Stimulated activated CD4-positive, alpha-beta T cell treated with anti-CD3 and anti-CD28 coated beads, Interleukin-1b, Interleukin-23, amount 100 ng/mL, for 4 hours (primary cell): ENCODE measurements around the gene DAPK2.

Experiments used
- DNase-seq, 2 donors: peaks; one replicate each; pipeline ENCODE4 v3.0.0-alpha.2; 2020; ENCODE audit warnings: low read depth in 2 of 2

The DAPK2 gene

DNA sequence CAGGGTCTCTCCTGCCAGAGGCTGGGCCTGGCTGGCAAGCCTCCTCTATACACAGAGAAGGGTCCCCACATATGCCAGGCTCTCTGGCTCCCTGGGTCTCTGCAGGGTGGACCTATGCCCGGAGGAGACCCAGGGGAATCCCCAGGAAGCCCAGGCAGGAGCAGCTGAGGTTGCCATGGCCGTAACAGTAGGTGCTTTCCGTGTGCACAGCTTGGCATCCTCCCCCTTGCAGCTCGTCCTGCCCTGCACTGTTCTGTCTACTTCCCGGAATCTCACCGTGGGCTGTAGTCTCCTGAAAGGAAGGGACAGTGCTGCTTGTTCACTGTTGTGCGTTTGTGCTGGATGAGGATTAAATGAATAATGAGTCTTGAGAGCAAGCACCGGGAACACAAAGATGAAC, 47.8 kb downstream of the DAPK2 start:
- DNase-seq: no peak

DNA sequence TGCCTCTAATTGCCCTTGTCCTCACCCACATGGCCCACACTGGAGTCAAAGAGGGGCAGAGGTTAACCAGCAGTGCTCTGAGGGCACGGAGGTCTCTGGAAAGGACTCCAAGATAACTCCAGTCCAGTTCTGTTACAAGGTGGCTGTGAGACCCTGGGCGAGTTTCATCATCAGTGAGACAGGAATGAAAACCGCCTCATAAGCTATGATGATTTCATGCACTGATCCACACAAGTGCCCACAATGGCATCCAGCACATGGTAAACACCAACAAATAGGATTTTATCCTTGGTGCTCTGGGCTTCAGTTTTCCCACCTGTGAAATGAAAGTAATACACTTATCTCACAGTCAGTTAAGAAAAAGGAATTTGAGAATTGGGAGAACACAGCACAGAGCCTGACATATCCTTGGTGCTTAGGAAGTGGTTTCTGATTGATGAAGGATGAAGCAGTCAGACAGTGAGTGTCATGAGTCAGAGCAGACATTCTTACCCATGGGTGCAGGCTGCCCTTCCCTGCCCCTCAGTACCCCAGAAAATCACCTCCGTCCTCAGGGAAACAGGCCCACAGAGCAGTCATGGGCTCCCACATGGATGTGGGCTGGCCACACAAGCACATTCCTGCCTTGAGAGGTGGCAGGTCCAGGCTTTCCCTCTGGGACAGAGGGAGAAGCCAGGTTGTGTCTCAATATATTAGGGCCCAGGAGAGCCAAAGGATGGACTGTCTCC, 48.4 kb downstream of the DAPK2 start:
- DNase-seq: no peak

DNA sequence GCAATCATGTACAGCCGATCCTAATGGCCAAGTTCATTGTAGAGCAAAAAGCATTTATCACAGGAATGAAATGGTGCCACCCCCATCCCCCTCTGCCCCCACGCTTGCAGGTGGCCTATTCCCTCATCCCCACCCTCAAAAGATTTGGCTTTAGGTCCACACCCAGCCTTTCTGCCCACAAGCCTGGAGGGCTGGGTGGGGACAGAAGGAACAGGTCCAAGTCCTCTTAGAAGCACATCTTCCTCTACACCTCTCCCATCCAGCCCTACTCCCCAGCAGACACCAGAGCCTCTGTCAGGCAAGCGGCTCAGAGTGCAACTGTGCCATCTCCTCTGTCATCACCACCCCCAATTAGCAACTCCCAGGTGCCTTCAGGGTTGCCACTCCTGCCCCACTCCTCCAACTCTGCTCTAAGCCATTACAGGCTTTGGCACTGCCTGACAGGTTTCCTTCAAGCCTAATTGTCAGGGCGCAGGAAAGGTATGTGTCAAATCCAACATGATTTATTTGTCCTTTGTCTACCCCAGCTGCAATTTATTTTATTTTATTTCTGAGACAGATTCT, 49.4 kb downstream of the DAPK2 start:
- no peak for DNase-seq

DNA sequence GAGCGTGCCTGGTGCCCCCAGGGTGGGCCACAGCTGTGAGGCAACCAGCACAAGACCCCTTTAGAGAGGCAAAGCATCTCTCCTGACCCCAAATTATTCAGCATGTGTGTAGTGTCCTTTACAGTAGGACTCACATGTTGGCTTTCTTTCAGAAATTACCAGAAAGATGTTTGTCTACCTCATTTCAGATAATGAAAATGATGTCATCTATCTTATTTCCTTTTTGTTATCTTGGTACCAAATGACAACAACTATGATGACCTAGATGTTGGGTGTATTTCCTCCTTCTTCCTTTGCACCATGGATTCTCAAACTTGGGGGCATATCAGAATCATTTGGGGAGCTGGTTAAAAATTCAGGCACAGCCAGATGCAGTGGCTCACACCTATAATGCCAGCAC, 50.5 kb downstream of the DAPK2 start:
- DNase-seq: no peak

DNA sequence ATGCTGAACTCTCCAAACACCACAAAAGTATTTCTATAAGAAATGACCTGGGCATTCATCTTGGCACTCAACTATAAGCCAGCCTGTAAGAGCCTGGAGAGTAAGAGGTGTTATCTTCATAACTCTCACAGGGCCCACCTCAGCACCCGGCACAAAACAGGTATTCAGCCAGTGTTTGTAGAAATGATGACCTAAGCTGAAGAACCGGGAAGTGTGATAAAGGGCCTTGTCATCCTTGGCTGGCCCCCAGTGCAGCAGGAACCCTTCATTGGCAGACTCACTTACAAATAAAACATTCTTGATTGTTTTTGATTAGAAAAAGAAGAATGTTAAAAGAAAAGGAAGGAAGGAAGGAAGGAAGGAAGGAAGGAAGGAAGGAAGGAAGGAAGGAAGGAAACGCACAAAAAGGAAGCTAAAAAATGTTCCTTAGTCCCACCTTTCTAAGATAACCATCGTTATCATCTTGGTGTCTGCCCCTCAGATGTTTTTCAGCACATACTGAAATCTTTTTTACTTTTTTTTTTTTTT, 52.1 kb downstream of the DAPK2 start:
- DNase-seq: no peak

DNA sequence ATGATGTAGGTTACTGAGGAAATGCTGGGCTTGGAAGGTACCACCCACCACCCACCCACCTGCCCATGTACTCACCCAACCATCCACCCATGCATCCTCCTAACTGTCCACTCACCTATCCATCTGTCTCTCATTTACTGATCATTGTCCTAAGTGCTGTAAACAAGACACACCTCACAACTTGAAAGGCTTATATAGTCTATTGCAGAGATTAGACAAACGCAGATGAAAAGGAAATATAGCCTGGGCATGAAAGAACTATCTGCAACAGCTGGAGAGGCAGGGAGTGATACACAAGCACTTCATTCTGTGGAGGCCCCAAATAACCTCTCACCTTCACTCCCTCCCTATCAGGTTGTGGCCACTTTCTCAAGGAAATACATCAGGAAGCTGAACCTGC, 54.0 kb downstream of the DAPK2 start:
- no peak for DNase-seq

DNA sequence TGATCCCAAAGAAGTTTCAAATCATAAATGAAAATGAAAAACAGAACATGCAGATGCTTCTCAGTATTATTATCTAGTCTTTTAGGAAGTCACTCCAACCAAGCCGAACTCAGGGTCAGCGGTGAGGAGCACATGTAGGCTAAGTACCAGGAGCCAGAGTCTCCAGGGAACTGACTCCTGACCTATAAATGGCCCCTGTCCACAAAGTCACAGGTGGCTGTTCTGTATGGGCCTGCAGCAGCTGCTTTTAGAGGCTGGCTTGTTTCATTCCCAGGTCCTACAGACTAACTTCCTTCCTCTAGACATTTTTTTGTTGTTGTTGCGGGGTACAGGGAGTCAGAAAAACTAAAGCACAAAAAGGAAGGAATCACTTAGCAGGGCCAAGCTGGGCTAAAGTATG, 54.6 kb downstream of the DAPK2 start:
- DNase-seq: no peak

DNA sequence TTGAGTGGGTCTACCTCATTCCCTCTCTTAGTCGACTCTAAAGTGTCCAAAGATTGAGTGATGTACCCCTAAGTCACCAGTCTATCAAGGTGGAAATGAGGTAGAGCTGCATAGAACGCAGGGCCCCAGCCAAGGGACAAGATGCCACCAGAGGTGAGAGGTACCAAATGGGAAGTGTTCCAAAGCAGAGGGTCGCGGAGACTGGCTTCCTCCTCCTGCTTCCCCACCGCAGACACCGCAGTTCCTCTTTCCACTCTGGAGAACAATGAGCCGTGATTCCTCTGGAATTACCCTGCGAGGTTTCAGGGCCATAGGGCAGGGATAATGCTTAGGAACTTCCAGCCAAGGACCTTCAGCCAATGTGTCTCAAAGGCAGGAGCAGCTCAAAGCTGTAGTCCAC, 55.8 kb downstream of the DAPK2 start:
- DNase-seq: no peak

DNA sequence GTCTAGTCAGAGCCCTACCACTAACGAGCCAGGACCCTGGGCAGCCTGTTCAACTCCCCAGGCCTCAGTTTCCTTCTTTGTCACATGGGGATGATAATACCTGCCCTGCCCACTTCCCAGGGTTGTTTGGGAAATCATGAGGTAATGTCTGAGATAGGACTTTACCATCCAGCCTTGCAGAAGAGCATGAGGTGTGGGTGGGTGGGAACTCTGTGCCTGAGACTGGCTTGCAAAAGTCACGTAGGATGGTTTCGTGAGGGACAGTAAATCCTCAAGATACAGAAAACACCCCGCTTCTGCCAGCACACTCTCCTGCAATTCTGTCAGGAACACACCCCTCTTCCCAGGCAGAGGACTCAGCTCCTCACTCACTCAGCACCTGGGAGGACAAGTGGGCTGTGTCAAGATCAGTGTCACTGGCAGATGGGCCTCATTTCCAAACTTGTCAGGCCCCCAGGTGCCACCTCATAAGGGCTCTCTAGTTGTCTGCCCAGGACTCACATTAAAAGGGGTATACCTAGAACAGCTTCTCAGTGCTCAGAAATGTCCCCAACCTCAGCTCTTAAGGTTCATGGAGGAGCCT, 58.4 kb downstream of the DAPK2 start:
- DNase-seq: no peak

DNA sequence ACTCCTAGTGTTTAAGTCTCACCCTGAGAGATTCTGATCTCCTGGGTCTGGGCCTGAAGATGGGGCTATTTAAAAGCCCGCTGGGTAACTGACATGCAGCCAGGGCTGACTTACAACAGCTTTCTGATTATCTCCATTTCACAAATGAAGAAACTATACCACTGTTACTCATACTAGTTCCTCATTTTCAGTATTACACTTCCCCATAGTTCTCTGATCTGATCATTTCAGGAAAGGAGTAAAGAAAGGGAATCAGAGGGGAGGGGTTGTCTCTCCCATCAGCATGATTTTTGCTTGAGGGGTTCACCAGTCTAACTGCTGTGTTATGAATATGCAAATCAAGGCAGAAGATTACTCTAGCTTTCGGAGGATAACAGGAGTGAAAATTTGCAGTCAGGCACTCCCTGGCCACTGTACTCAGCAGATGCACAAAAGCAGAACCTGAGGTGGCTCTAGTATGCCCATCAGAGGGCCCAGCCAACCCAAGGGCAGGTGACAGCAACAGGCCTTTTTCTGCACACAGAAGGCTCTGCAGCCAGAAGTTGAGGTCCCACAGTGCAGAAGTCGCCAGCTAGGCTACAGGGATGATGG, 59.4 kb downstream of the DAPK2 start:
- DNase-seq: no peak

DNA sequence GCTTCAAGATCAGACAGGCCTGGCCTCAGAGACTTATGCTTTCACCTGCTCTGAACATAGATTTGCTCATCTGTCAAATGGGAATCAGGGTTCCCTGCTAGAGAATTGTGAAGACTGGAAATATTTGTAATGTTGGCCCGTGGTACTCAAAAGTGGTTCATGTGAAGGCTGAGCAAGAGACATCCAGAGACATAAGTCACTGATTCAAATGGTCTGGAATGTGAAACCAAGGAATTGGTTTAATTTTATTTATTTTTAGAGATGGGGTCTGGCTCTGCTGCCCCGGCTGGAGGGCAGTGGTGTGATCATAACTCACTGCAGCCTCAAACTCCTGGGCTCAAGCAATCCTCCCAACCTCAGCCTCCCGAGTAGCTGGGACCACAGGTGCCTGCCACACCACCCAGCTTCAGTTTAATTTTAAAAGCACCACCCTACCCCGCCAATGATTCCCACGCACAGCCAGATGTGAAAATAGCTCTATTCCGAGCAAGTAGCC, 60.1 kb downstream of the DAPK2 start:
- DNase-seq: no peak

DNA sequence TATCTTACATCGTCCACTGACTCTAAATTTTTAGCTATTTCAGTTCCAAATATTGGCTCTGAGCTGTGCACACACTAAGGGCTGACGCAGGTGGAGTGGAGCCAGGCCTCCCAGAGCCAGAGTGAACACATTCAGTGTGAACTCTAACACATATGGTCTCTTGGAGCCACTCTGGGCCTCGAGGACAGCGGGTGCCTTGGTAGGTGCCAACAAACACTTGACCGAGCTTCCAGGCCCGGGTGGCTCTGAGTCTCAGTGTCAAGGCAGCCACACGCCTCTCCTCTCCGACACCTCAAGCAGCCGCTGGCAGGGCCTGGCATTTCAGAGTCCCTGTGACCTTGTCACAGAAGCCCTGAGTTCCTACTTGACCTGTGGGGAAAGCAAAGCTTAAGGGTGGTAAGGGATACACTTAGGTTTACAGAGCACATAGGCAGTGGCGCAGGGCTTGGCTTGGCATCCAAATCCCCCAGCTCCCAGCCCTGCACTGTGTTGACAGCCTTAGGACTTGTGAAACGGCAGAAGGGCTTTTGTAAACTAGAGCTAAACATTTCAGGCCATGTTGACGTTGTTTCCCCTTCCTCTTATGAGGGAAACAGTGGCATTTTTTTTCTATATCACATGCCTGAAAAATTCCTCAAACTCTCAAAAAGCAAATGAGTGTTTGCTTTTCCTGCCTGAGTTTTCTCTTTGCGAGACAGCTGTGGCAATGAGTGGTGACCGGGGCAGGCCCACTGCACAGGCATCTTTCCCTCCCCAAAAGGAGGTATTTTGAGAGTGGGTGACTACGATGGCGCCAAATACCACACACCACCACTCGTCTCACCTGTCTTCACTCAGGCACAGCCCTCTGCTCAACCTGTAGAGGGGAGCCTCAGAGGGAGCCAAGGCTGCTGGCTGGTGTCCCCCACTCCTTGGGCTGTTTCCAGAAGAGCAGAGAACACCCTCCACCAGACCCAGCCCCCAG, 60.8 kb downstream of the DAPK2 start:
- DNase-seq: no peak

DNA sequence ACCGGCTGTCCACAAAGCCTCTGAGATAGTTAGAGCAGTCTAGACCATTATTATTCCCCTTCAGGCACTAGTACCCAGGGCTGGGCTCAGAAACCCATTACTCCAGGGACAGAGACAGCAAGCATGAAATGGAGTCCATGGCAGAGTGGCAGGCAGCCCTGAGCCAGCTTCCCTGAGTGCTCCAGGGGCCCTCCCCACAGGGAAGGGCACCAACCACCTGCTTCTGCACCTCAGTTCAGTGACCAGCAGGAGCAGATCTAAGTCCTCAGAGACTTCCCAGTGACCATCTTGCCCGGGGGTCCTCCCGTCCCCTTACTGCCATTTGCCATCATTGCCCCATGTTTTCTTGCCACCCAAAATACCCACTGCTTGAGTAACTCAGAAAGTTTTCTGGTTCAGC, 62.0 kb downstream of the DAPK2 start:
- DNase-seq: no peak

DNA sequence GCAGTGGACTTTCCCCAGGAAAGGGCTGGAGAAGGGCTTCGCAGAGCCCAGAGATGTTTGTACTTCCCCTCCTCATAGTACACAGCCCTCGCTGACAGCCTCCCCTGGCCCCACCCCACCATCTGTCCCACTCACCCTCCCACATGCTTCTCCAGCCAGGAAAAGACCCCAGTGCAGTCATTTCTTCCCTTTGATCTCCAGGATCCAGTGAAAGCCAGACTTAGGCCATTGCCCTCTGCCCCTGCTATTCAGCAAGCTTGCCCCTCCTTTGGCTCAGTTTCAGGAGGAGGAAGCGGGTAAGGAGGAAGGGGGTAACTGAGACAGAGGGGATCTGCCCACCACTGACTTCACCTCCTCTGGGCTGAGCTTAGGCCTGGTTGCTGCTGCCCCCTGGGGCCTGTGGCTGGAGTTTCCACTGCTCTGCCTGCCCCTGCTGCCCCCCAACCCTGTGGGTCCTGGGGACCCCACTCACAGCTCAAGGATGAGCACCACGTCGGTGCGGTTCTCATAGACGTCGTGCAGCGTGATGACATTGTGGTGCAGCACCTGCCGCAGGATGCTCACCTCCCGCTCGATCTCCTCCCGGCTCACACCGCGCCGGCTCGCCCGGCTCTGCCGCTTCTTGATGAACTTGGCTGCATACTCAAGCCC, 63.1 kb downstream of the DAPK2 start:
- DNase-seq: no peak

DNA sequence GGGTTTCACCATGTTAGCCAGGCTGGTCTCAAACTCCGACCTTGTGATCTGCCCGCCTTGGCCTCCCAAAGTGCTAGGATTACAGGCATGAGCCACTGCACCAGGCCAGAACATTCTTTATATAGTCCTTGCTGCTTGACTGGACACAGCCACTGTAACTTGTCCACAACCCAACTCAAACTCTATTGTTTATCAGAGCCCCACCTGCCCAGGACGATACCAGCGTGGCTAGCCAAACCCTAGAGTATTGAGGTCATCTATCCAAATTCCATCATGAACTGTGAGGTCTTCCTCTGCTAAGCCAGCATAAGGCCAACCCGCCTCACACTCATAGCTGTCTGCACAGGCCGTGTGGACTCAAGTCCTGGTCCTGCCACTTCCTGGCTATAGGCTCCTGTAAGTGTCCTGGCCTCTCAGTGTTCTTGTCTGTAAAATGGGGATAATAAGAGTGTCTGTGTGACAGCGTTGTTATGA, 63.9 kb downstream of the DAPK2 start:
- no peak for DNase-seq

DNA sequence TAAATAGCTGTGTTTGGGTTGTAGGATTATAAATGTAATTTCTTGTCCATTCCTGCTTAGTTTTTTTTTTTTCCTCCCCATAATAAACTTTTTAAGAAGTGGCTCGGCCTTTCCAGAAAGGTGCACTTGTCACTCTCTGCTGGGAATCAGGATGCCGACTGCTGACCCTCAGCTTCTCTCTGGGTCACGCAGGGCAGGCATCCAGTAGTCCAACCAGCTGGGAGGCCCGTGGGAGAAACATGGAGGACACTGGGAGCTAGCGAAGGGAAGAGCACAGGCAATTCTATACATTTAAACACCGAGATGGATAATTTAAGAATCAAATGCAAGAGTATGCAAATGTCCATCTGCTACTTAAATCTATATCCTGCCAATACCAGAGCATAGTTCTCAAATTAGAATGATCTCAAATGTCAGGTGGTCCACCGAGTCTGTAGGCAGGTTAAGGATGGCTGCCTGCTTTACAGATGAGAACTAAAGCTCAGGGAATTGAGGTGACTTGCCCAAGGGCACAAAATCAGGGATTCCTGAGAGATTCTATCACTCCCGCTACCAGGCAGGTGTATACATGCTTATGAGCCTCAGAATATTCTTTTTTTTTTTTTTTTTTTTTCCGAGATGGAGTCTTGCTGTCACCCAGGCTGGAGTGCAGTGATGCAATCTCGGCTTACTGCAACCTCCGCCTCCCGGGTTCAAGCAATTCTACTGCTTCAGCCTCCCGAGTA, 64.5 kb downstream of the DAPK2 start:
- no peak for DNase-seq

DNA sequence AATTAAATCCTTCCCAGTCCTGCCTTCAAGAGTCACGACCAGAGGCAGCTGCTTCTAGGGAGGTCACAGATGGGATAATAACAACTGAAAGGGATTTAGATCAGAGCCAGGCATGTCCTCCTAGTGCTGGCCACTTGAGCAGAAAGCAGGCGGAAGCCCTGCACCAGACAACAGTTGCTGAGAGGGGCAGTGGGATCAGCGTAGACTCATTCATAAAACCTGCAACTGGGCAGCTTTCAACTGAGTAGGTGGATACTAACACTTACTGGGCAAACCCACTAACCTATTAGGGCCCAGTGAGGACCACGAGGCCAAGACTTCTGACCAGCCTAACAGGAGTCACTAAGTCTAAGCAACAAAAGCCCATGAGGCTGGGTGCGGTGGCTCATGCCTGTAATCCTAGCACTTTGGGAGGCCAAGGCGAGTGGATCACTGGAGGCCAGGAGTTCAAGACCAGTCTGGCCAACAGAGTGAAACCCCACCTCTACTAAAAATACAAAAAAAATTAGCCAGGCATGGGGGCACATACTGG, 67.0 kb downstream of the DAPK2 start:
- no peak for DNase-seq

DNA sequence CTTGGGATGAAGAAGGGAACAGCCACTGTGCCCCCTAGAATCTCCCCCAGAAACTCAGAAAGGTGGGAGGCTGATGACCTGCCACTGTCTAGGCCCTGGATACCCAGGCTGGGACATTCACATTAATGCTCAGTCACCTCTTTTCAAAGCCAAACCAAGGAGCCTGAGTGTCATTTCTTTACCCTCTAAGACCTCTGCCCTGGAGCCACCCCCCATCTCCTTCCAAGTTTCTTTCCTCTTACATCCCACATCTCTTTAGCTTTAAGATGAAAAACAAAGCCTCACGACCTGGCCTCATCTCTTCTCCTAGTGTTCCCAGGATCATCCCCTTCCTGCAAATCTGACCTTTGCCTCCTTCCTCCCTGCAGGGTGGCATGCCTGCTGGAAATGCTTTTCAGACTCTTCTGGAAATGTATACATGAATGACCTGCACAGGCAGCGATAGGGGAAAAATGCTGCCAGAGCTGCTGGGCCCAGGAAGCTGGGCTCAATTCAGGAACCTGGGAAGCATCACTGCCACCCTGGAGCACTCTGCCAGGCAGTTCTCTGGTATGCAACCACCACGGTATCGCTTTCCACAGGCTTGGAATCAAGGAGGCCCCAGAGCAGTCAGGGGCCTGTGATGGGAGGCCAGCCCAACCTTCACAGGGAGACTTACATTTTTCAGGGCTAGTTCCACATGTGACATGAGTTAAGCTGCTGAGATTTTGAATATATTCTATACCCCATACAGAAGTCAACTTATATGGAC, 67.6 kb downstream of the DAPK2 start:
- no peak for DNase-seq

DNA sequence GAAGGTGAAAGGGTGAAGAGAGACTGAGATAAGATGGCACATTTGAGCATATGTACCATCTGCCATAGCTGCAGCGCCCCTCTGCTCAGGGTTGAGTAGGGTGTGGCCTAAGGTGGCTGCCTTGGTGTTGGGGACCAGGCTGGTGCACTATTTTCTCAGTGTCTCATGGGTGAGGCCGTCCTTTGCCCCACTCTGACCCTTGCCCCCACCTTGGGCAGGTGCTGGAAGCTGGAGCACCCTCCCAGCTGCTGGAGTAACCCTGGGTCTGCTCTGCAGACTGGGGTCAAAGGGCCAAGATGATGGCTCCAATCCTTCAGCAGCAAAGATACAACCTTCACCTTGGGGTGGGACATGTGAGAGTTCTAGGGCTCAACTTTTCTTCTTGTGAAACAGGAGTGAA, 69.2 kb downstream of the DAPK2 start:
- DNase-seq: no peak
